NCI-H446 treated with DMSO at 0.1 percent for 48 hours (cell line): Measurements from ENCODE around the gene TRIM50.
"Not testable (repeated sequence)": the region's sequence is repeated elsewhere in the genome, so short reads cannot be mapped to it uniquely, and the experiment has no call there.

ENCODE experiments used
- DNase-seq: peaks from one replicate; lab custom pipeline; 2025; lab: John Stamatoyannopoulos, UW

TRIM50 gene

GRCh38 chr7:73314271-73314670, 13.6 kb downstream of the TRIM50 start:
- no peak for DNase-seq

GRCh38 chr7:73313521-73313906, 14.4 kb downstream of the TRIM50 start:
- no peak for DNase-seq

DNA sequence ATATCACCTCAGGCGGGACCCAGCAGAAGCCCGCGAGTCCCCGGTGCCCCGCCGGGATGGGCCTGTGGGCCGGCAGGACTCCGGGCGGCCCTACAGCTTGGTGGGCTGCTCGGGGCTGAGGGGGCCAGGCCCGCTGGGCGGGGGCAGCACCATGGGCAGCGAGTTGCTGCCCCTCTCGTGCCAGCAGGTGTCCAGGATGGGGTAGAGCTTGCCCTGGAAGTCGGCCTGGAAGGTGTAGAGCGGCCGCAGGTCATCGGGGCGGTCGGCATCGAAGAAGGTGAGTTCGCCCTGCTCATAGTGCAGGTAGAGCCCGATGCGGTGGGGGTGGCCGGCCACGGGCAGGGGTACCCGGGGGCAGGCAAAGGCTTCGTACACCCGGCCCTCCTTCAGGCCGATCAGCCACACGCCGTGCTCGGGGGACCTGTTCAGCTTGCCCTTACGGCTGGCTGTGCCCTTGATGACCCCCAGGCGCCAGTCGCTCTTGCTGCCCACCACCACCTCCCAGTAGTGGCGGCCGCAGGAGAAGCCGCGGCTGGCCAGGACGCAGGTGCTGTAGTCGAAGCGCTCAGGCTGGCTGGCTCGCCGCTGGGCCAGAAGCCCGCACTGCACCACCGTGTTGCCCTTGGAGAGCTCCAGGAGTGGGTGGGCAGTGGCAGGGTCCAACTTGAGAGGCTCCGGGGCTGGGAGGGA, 14.9 kb downstream of the TRIM50 start:
- DNase-seq = no peak

DNA sequence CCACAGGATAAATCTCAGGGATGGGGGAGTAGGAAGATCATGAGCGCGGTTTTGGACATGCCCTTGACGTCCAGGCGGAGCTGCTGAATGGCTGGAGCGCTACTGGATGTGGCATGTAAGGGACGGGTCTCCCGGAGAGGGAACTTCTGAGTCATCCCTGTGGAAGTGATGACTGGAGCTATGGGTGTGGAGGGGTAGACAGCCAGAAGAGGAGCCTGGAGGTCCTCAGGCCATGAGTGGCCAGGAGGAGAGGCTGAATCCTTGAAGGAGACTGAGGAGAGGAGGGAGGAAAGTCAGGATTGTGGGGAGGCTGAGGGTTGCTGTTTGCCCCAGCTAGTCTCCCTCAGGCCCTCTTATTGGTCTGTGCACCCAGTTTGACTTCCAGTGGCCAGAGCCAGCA, 16.5 kb downstream of the TRIM50 start:
- DNase-seq = not testable (repeated sequence)

- DNase-seq = no peak
Observed at GRCh38 chr7:73308665-73309214, 19.1 kb downstream of the TRIM50 start, which contains the start of gene NSUN5. Gene NSUN5, minus strand, starts transcription at chr7:73308826. Its CDS starts 36 bp downstream, at chr7:73308790.

- no peak for DNase-seq
Observed at GRCh38 chr7:73308074-73308664, 19.7 kb downstream of the TRIM50 start.

DNA sequence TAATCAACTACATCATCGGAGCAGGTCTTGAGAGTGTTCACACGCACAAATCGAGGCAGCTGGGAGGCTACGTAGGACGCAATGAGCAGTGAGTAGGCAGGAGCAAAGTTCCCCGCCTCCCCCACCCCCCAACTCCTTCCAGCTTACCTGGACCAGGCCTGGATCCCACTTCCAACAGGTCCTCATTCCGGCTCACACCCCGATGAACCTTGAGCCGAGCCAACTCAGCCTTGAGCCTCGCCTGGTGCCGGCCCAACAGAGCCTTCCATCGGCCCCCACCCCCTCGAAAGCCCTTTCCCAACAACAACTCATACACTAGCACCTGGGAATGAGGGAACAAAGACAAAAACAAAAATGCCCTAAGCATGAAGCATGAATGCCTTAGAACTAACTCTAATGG, 20.4 kb downstream of the TRIM50 start:
- DNase-seq = no peak

DNA sequence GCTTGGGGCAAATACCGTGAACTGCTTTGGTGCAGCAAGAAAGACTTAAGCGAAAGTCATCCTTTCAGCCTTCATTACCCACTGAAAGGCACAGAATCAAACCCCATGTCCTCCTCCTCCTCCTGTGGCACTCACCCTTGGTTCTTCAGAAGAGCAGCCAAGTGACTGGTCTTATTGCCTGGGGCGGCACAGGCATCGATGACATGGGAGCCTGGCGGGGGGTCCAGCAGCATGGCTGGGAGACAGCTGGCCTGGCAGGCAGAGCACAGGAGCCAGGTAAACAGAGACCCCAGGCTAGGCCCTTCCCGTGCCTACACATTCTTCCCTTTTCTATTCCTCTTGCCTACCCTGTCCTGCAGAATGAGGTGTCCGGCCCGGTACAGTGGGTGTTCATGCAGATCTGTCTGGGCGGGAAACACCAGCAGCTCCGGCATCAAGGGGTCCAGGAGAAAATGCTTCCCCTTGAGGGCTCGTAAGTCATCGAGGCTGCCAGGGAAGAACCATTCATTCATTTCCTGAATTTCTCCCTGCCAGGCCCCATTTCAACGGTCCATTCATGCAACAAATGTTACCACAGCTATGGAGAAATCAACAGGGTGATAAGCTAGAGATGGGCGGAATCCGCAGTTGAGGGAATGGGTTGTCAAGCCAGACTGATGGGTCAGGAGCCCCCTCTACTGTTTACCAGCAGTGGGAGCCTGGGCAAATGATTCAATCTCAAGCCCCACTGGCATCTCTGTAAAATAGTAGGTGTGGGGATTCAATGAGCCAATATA, 23.1 kb downstream of the TRIM50 start:
- DNase-seq = not testable (repeated sequence)

DNA sequence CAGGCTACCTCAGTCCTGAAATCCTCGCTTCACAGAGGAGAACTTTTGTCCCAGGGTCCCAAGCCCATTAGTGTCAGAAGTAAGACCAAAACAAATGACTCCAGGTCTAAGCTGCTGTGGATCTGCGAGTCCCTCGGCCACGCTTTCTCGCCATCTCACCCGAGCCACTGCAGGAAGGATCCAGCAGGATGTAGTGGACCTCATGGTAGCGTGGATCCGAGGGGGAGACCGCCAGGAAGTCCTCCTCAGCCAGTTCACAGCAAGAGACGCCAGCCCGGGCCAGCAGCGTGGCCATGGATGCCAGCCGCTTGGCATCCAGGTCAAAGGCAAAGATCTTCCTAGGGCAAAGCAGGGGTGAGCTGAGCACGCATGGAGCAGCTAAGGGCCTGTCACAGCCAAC, 23.8 kb downstream of the TRIM50 start:
- DNase-seq = no peak

- no peak for DNase-seq
Observed at GRCh38 chr7:73303546-73303945, 24.3 kb downstream of the TRIM50 start.

DNA sequence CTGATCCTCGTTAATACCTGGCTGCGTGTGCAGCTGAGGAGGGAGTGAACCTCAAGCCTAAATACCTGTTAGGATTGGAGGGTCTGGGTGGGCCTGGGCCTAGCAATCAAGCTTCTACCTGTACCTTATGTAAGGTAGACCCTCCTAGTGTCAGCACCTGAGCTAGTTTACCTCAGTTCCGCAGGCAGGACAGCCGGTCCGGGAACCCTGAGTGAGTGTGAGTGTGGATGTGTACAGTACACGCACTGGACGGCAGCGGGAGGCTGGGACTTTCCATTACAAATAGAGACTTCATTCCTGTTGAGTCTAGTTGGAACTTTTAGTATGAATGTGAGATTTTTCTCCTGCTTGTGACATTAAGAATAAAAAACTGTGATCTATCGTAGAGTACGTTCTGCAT, 25.0 kb downstream of the TRIM50 start:
- DNase-seq = not testable (repeated sequence)

GRCh38 chr7:73301108-73301507, 26.8 kb downstream of the TRIM50 start:
- DNase-seq = not testable (repeated sequence)

DNA sequence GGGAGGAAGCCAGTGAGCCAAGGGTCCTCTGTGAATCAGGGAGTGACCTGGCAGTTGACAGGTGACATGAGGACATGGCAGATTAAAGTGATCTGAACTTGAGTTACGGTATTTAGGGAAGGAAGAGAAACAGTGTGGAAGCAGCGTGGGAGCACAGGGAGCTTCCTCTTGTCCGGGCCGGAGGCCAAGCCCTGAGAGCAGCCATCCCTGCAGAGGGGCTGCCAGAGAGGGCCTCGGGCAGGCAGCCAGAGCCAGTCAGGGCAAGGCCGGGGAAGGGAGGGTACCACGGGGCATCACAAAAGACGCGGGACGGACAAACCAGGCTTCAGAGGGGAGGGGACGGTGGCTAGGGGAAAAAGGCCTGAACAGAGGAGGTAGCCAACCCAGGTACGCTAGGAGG, 28.1 kb downstream of the TRIM50 start:
- DNase-seq = not testable (repeated sequence)

GRCh38 chr7:73297706-73298105, 30.2 kb downstream of the TRIM50 start:
- DNase-seq = not testable (repeated sequence)

- not testable (repeated sequence) for DNase-seq
Observed at GRCh38 chr7:73297235-73297634, 30.6 kb downstream of the TRIM50 start.

DNA sequence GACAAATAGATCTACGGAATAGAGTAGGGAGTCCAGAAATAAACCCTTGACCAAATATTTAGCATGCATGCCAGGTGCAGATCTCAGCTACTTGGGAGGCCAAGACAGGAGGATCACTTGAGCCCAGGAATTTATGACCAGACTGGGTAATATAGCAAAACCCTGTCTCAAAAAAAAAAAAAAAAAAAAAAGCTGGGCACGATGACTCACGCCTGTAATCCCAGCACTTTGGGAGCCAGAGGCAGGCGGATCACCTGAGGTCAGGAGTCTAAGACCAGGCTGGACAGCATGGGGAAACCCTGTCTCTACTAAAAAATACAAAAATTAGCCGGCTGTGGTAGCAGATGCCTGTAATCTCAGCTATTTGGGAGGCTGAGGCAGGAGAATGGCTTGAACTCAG, 50.7 kb downstream of the TRIM50 start:
- not testable (repeated sequence) for DNase-seq

DNA sequence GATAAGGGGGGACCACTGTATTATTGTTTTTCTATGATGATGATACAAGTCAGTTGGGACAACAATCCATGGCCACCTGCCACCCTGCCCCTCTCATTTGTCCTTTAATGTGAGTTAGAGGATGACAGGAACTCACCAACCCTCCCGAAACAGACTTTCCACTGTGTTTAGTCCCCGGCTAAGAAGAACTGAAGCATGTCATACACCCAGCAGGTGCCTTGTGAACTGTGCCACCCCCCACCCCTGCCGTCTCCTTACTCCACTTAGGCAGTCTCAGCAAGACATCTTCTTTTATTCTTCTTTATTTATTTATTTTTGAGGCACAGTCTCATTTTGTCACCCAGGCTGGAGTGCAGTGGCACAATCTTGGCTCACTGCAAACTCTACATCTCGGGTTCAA, 60.1 kb downstream of the TRIM50 start:
- DNase-seq = not testable (repeated sequence)

GRCh38 chr7:73266719-73267368, 61.0 kb downstream of the TRIM50 start:
- DNase-seq = not testable (repeated sequence)
